IMR-90 (cell line): ENCODE results near the gene THEM5. TPM values are rescaled to one million over a fixed set of nuclear protein-coding genes. Genes with fewer than 3 reads are reported as not detected.
A peak's percentile ranks its signal among the peaks of the same experiment; 100 is the strongest.

Source experiments
- ATAC-seq: fragments of 200-7000 bp; cut with Tn5 transposase; 2 replicates; pipeline ENCODE4 v1.9.1; 2020; ENCODE audit warnings: low read depth, mild to moderate bottlenecking, moderate library complexity
- BruUV-seq: library from RNA; stranded (reverse); fragments of 400-500 nt; replicated peaks from 2 replicates; lab custom pipeline; 2021; lab: Mats Ljungman, UMichigan
- CTCF ChIA-PET: fragments of 300-600 bp; formaldehyde crosslinking; extraction: SDS; loops from one replicate; lab custom pipeline; 2021; ENCODE audit warnings: antibody characterized with exemption; lab: Yijun Ruan, JAX
- POLR2A ChIA-PET: fragments of 300-600 bp; sonication (Branson Sonifier 250); formaldehyde crosslinking; loops from one replicate; lab custom pipeline; 2022; ENCODE audit warnings: antibody characterized with exemption; ENCODE audit not compliant: unreplicated experiment; lab: Charles Lee
- DNase-seq: peaks from one replicate; pipeline ENCODE4 v3.0.0; 2013
- H2AFZ ChIP-seq: replicated peaks from 2 replicates; pipeline ENCODE3; 2013; ENCODE audit warnings: low read length, mild to moderate bottlenecking; ENCODE audit not compliant: poor library complexity
- H2AK5ac ChIP-seq: 2 replicates; pipeline ENCODE4 v1.6.1; 2013; ENCODE audit warnings: low read depth, low read length, inconsistent platforms
- H2AK9ac ChIP-seq: replicated peaks from 2 replicates; pipeline ENCODE3; 2013; ENCODE audit warnings: mild to moderate bottlenecking, low read depth, low read length, moderate library complexity; ENCODE audit not compliant: poor library complexity
- H2BK120ac ChIP-seq: 2 replicates; pipeline ENCODE4 v1.6.1; 2013; ENCODE audit warnings: low read depth, low read length, inconsistent platforms
- H2BK15ac ChIP-seq: 3 replicates; pipeline ENCODE4 v1.6.1; 2013; ENCODE audit warnings: low read depth, low read length, inconsistent platforms
- H2BK20ac ChIP-seq: 2 replicates; pipeline ENCODE4 v1.6.1; 2013; ENCODE audit warnings: low read depth, mild to moderate bottlenecking, inconsistent platforms, low read length, moderate library complexity
- H2BK5ac ChIP-seq: 2 replicates; pipeline ENCODE4 v1.6.1; 2013; ENCODE audit warnings: mild to moderate bottlenecking, low read depth, low read length, inconsistent platforms; ENCODE audit not compliant: poor library complexity, severe bottlenecking
- H3K14ac ChIP-seq: replicated peaks from 2 replicates; pipeline ENCODE4 v1.6.1; 2013; ENCODE audit warnings: low read depth, low read length, inconsistent platforms
- H3K18ac ChIP-seq: 2 replicates; pipeline ENCODE4 v1.6.1; 2013; ENCODE audit warnings: low read depth, low read length, control low read depth
- H3K23ac ChIP-seq: 2 replicates; pipeline ENCODE4 v1.6.1; 2013; ENCODE audit warnings: low read depth, low read length, inconsistent platforms
- H3K27ac ChIP-seq: 2 replicates; pipeline ENCODE4 v1.5.1; 2013; ENCODE audit warnings: mild to moderate bottlenecking, control low read depth, low read length; ENCODE audit not compliant: insufficient read depth
- H3K27me3 ChIP-seq: 2 replicates; pipeline ENCODE4 v1.6.1; 2013; ENCODE audit warnings: low read length; ENCODE audit not compliant: control insufficient read depth, insufficient read depth
- H3K36me3 ChIP-seq: 2 replicates; pipeline ENCODE4 v1.6.1; 2013; ENCODE audit warnings: low read length, mixed read lengths; ENCODE audit not compliant: control insufficient read depth, insufficient read depth
- H3K4ac ChIP-seq: 2 replicates; pipeline ENCODE4 v1.6.1; 2013; ENCODE audit warnings: low read depth, low read length, inconsistent platforms
- H3K4me1 ChIP-seq: 2 replicates; pipeline ENCODE4 v1.6.1; 2013; ENCODE audit warnings: low read length, mixed read lengths; ENCODE audit not compliant: control insufficient read depth, insufficient read depth
- H3K4me2 ChIP-seq: 2 replicates; pipeline ENCODE4 v1.6.1; 2013; ENCODE audit warnings: low read depth, mild to moderate bottlenecking, control low read depth, low read length, moderate library complexity
- H3K4me3 ChIP-seq: 2 replicates; pipeline ENCODE4 v1.5.1; 2013; ENCODE audit warnings: low read depth, mild to moderate bottlenecking, control low read depth, low read length, moderate library complexity; ENCODE audit not compliant: insufficient read depth
- H3K56ac ChIP-seq: 2 replicates; pipeline ENCODE4 v1.6.1; 2013; ENCODE audit warnings: low read length, inconsistent platforms; ENCODE audit not compliant: insufficient read depth; ENCODE audit errors: extremely low read depth
- H3K79me1 ChIP-seq, 2 experiments: 2 replicates each; pipeline ENCODE4 v1.6.1; 2013; ENCODE audit warnings: low read length in 2 of 2, inconsistent platforms in 1 of 2, low read depth in 1 of 2
- H3K9ac ChIP-seq: 2 replicates; pipeline ENCODE4 v1.6.1; 2013; ENCODE audit warnings: low read depth, low read length, control low read depth
- H3K9me1 ChIP-seq: 2 replicates; pipeline ENCODE4 v1.6.1; 2013; ENCODE audit warnings: low read length, inconsistent platforms; ENCODE audit not compliant: insufficient read depth
- H3K9me3 ChIP-seq: 2 replicates; pipeline ENCODE4 v1.6.1; 2013; ENCODE audit warnings: low read length; ENCODE audit not compliant: control insufficient read depth, insufficient read depth
- H4K20me1 ChIP-seq: 2 replicates; pipeline ENCODE4 v1.6.1; 2013; ENCODE audit warnings: low read length, inconsistent platforms; ENCODE audit not compliant: insufficient read depth
- H4K5ac ChIP-seq: 2 replicates; pipeline ENCODE4 v1.6.1; 2013; ENCODE audit warnings: mild to moderate bottlenecking, low read depth, low read length, control low read depth
- H4K8ac ChIP-seq, 2 experiments: 2 replicates each; pipeline ENCODE4 v1.6.1; 2013; ENCODE audit warnings: low read depth in 2 of 2, low read length in 2 of 2, control low read depth in 1 of 2, inconsistent platforms in 1 of 2
- H4K91ac ChIP-seq: 2 replicates; pipeline ENCODE4 v1.6.1; 2013; ENCODE audit warnings: low read depth, low read length, inconsistent platforms; ENCODE audit not compliant: insufficient read depth
- BHLHE40 ChIP-seq: fragments of 150-350 bp; IDR thresholded peaks from 2 replicates; pipeline ENCODE4 v1.6.1; 2016; ENCODE audit warnings: mild to moderate bottlenecking, low read depth, low read length
- CHD1 ChIP-seq: IDR thresholded peaks from 2 replicates; pipeline ENCODE4 v1.6.1; 2012; ENCODE audit warnings: low read depth, low read length, improper control_type of control experiment
- SMC3 ChIP-seq: fragments of 150-350 bp; IDR thresholded peaks from 2 replicates; pipeline ENCODE4 v1.6.1; 2016; ENCODE audit warnings: low read depth, mild to moderate bottlenecking, antibody characterized with exemption, low read length, moderate library complexity
- WGBS, 2 experiments: methylation state at CpG; one replicate each; pipeline versions ENCODE4 v1.1.5 to v1.1.7; 2013; ENCODE audit warnings: missing lambda C conversion rate in 2 of 2; ENCODE audit not compliant: insufficient read length in 1 of 2; ENCODE audit errors: extremely low coverage in 2 of 2; 5-methylcytosine and 5-hydroxymethylcytosine counted together
- dilution Hi-C: fragments of 300-500 bp; cut with HindIII; formaldehyde crosslinking; loops from one replicate; pipeline ENCODE4 v1.14.3; 2018; ENCODE audit warnings: low sequenced_read_pairs; ENCODE audit not compliant: unreplicated experiment
- in situ Hi-C: fragments of 300-500 bp; cut with MboI; formaldehyde crosslinking; loops from 3 replicates; pipeline ENCODE4 v1.14.3; 2019; ENCODE audit warnings: low sequenced_read_pairs, inconsistent platforms, mixed read lengths
- intact Hi-C: fragments of 100-400 bp; cut with micrococcal nuclease; formaldehyde crosslinking; loops from 2 replicates; pipeline ENCODE4 v1.10.0; 2022
- polyA plus RNA-seq, 3 experiments: library from polyadenylated mRNA; depleted of rRNA; stranded (reverse); fragments of >200 nt; gene quantifications; 2 replicates each; pipeline ENCODE4 v1.2.3, GENCODE V29; 2012; ENCODE audit warnings: low replicate concordance in 1 of 3
- total RNA-seq: library from RNA; depleted of rRNA; stranded (reverse); fragments of >200 nt; gene quantifications from 2 replicates; pipeline ENCODE4 v1.2.3, GENCODE V29; 2012
- TF ChIP-seq, protein P1 (sequence below): conservative IDR thresholded peaks from 2 replicates; pipeline ENCODE4 v1.5.1; 2012; ENCODE audit warnings: mild to moderate bottlenecking, low read depth, low read length, improper control_type of control experiment
- TF ChIP-seq, protein P2 (sequence below): fragments of 150-350 bp; IDR thresholded peaks from 2 replicates; pipeline ENCODE4 v1.6.1; 2017; ENCODE audit warnings: mild to moderate bottlenecking, antibody characterized with exemption, low read length, low read depth

Gene THEM5
- total and polyA plus RNA-seq, 2 of the 4 experiments (the other 2 are of a cell fraction) = not detected

DNA sequence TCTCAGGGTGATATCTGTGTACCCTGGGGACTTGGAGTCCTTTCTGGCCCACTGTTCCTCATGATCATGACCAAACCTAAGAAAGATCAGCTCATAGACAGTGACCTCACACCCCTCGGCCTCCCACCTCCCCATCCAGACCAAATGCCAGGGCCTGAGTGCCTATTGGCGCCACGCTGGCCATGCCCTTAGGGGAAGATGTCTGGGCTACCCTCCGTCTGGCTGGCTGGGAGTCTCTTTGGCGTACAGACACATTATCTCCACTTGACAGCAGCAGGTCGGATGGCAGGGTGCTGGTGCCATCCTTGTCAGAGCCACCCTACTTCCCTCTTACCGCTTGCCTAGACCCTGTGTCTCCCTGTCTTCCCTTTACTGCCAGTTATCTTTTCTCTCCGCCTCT lies 30.3 kb downstream of the THEM5 start:
- Histone ChIP-seq H3K9me3 (no peaks in the 10 kb centered on the region), H2BK15ac (no peak overlapping the region), H3K36me3 (no peaks in the 10 kb centered on the region), H3K14ac (no peak overlapping the region), H3K4ac (no peak overlapping the region), H4K8ac (no peak overlapping the region), H3K27ac (no peak overlapping the region), H3K56ac (no peak overlapping the region), H3K4me1 (no peaks in the 10 kb centered on the region), H3K9me1 (no peaks in the 10 kb centered on the region), H2AK9ac (no peak overlapping the region), H2BK5ac (no peak overlapping the region), H3K18ac (no peak overlapping the region), H3K9ac (no peak overlapping the region), H3K4me2 (no peak overlapping the region), H3K4me3 (no peak overlapping the region), H4K5ac (no peak overlapping the region), H3K27me3 (peaks cover 71% of the 10 kb centered on the region), H4K91ac (no peak overlapping the region), H4K20me1 (no peaks in the 10 kb centered on the region), H3K23ac (no peak overlapping the region), H2BK20ac (no peak overlapping the region), H3K79me1 (no peaks in the 10 kb centered on the region), H2BK120ac (no peak overlapping the region), H2AK5ac (no peak overlapping the region), H2AFZ (peak overlapping the region; percentile 39)
- BruUV-seq = no TSS peak
- ATAC-seq (no peak), DNase-seq (no peak)
- intact Hi-C loops = no loop called here
- dilution Hi-C loops = no loop called here
- ChIA-PET CTCF (no interaction called here), POLR2A (no interaction called here)
- in situ Hi-C loops = no loop called here
- 65% methylated on average over 4 of the region's 8 CpGs; no CpG with 5 or more reads in 1 of the 2 experiments for WGBS, 2 experiments
- no peak for TF ChIP-seq SMC3
- TF ChIP-seq, protein P1, sequence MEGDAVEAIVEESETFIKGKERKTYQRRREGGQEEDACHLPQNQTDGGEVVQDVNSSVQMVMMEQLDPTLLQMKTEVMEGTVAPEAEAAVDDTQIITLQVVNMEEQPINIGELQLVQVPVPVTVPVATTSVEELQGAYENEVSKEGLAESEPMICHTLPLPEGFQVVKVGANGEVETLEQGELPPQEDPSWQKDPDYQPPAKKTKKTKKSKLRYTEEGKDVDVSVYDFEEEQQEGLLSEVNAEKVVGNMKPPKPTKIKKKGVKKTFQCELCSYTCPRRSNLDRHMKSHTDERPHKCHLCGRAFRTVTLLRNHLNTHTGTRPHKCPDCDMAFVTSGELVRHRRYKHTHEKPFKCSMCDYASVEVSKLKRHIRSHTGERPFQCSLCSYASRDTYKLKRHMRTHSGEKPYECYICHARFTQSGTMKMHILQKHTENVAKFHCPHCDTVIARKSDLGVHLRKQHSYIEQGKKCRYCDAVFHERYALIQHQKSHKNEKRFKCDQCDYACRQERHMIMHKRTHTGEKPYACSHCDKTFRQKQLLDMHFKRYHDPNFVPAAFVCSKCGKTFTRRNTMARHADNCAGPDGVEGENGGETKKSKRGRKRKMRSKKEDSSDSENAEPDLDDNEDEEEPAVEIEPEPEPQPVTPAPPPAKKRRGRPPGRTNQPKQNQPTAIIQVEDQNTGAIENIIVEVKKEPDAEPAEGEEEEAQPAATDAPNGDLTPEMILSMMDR = no peak
- TF ChIP-seq BHLHE40 = no peak
- TF ChIP-seq CHD1 = no peak
- TF ChIP-seq, protein P2, sequence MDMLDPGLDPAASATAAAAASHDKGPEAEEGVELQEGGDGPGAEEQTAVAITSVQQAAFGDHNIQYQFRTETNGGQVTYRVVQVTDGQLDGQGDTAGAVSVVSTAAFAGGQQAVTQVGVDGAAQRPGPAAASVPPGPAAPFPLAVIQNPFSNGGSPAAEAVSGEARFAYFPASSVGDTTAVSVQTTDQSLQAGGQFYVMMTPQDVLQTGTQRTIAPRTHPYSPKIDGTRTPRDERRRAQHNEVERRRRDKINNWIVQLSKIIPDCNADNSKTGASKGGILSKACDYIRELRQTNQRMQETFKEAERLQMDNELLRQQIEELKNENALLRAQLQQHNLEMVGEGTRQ = no peak
